HG03135 (cell line): ENCODE data around the gene COL5A1.
"Not testable (repeated sequence)": the region's sequence is repeated elsewhere in the genome, so short reads cannot be mapped to it uniquely, and the experiment has no call there.

Experiments
- ATAC-seq: cut with Tn5 transposase; IDR thresholded peaks from one replicate; pipeline ENCODE4 v1.9.1; 2021; ENCODE audit warnings: mild to moderate bottlenecking, moderate library complexity; ENCODE audit not compliant: unreplicated experiment

COL5A1 gene

GRCh38 chr9:134844821-134845220 lies 203.2 kb downstream of the COL5A1 start:
- ATAC-seq: no peak

DNA sequence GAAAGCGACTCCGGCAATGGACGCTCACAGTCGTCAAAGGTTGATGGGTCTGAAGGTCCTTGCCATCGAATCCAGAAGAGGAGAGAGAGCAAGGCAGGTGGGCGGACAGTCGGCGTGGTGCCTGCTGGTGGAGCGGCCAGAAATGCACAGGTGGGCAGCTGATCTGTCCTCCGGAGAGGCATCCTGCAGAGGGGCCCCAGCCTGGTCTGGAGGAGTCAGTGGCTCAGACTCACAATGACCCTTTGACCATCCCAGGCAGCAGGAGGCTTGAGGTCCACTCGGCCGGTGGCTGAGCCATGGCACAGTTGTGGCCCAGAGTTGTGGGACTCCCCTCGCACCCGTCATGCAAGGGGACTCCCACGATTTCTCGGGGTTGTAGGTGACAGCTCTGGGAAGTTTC lies 204.6 kb downstream of the COL5A1 start:
- no peak for ATAC-seq

- ATAC-seq: no peak
Observed at GRCh38 chr9:134846699-134847098, 205.1 kb downstream of the COL5A1 start.

GRCh38 chr9:134847138-134847537 lies 205.5 kb downstream of the COL5A1 start:
- ATAC-seq: no peak

DNA sequence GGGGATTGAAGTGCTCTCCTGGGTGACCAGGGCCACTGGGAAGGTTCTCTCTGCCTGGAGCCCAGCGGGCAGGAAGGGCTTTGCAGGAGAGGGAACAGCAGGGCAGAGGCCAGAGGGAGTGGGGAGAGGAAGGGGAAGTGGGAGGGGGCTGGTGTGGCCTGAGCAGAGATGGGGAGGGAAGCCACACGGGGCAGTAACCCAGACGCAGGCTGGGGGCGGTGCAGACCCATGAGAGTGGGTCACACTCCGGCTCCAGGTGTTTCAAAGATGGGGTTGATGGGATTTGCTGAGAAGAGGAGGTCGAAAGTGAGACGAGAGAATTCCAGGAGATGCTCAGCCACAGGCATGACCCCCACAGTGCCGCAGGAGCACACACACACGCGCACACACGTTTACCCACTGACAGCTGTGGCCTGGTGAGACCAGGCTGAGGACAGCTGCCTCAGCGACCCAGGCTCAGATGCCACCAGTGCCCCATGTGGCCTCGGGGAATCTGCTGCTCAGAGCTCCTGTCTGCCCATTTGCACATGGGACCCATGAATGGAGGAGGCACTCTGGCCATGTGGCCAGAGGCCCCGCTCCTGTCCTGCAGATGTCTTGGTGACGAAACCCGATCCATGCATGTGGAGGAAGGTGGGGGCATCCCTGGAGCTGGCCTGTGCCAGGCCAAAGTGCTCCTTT lies 206.3 kb downstream of the COL5A1 start:
- no peak for ATAC-seq

DNA sequence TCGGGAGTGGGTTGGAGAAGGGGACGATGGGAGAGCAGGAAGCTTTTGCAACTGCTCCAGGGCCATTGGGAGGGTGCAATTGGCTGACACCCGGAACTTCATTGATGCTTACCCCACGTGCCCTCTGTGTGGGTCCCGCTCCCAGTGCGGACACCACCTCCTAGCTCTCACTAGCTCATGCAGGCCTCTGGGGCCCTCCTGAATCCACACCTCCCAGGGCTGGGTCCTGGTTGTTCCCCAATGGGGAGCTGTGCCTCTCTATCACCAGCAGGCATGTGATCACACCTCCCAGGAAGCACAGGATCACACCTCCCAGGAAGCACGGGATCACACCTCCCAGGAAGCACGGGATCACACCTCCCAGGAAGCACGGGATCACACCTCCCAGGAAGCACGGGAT lies 206.9 kb downstream of the COL5A1 start:
- ATAC-seq: no peak

GRCh38 chr9:134850611-134851010 lies 209.0 kb downstream of the COL5A1 start:
- ATAC-seq: no peak

- no peak for ATAC-seq
Observed at GRCh38 chr9:134851020-134851419, 209.4 kb downstream of the COL5A1 start.

- no peak for ATAC-seq
Observed at GRCh38 chr9:134852906-134853654, 211.5 kb downstream of the COL5A1 start.

- ATAC-seq: no peak
Observed at GRCh38 chr9:134853893-134854292, 212.3 kb downstream of the COL5A1 start.

- no peak for ATAC-seq
Observed at GRCh38 chr9:134854541-134854981, 213.0 kb downstream of the COL5A1 start.

DNA sequence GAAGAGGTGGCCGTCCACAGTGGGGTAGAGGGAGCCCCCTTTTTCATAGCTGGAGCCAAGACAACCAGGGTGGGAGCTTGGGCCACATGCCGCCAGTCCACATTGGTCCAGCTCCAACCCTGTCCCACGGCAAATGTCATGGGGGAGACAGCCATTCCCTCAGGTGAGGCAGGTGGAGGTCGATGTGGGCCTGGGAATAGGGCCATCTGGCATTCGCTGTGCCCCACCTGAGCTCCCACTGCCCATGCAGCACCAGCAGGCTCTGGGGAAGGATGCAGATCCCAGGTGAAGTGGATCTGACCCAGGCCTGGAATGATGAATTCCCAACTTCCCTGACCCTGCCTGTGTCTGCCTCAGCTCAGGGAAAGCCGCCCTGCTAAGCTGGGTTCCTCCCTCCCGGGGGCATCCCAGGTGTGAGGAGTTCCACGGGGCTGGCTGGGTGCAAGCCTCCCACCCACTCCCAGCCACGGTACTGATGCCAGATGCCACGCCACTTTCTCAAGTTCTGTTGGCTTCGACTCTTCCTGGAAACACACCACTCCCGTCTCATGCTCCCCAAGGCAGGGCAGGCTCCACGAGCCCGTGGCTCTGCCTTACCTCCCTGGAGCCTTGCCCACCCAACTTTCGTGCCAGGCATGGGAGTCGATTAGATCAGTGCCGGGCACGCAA lies 213.8 kb downstream of the COL5A1 start:
- ATAC-seq: no peak

DNA sequence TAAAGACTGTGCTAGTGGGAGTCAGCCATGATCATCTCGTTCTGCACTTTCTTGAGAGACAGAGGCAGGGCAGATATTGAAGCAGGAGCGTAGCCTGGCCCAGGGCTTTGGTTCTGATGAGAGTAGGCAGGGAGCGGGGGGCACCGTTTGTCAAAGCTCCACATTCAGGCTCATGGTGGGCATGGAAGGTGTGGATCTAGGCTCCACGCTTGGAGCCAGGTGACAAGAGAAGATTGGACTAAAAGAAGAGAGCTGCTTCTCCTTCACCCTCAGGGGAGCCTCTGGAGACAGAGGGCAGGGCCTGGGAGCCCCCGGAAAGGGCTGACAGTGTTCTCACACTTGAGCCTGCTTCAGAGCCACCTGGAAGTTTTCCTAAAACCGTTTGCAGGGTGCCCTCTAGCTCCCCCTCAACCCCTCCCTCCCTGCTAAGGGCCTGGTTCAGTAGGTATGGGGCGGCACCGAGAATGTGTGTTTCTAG lies 214.3 kb downstream of the COL5A1 start:
- no peak for ATAC-seq

DNA sequence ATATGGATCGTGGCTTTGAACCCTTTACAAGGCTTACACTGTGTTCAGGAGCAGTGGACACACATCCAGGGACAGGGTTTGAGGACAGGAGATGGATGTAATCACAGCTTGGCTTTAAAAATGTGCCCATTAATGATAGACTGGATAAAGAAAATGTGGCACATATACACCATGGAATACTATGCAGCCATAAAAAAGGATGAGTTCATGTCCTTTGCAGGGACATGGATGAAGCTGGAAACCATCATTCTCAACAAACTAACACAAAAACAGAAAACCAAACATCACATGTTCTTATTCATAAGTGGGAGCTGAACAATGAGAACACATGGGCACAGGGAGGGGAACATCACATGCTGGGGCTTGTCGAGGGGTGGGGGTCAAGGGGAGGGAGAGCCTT lies 215.8 kb downstream of the COL5A1 start:
- ATAC-seq: not testable (repeated sequence)

DNA sequence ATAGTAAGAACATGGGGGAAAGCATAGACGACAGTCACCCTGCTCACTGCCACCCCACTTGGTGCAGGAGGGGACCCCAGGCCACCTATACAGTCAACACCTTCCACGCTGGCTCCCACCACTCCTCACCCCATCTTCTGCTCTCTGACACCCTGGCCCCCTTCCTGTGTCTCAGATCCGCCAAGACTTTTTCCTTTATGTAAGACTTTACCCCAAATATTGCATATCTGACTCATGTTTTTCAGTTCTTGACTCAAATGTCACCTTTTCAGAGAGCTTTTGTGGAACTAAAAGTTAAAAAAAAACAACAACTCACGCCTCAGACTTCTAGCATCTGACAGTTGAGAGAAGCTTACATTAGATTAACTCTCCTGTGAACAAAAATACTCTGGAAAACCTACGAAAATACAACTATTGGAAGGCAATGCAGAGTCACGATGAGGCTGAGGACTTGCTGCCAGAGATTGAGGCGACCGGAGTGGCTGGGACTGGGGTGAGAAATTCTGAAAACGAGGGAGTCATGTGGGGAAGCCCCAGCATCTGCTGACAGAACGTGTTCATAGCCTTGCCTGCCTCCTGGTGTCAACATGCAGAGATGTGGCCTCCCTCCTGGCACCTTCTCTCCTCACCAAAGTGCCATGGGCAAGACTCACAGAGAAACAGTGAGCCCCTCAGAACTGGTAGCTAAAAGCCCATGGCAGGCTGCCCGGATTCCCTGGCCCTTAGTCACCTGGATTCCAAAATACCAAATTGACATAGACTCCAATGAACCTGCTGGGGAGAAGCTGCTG lies 216.6 kb downstream of the COL5A1 start:
- ATAC-seq: peak; percentile 73

DNA sequence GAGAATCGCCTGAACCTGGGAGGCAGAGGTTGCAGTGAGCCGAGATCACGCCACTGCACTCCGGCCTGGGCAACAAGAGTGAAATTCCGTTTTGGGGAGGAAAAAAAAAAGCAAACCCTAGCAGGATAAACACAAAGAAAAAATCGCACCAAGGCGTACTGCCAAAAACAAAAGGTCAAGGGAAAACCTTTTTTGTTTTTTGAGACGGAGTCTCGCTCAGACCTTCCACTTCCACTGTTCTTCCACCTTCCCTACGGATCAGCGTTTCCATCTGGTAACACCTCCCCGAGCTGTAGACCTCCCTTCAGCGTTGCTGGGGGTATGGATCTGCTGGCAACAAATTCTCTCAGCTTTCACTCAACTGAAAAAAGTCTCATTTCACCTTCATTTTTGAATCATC lies 218.9 kb downstream of the COL5A1 start:
- no peak for ATAC-seq

- no peak for ATAC-seq
Observed at GRCh38 chr9:134861595-134862334, 220.2 kb downstream of the COL5A1 start.

DNA sequence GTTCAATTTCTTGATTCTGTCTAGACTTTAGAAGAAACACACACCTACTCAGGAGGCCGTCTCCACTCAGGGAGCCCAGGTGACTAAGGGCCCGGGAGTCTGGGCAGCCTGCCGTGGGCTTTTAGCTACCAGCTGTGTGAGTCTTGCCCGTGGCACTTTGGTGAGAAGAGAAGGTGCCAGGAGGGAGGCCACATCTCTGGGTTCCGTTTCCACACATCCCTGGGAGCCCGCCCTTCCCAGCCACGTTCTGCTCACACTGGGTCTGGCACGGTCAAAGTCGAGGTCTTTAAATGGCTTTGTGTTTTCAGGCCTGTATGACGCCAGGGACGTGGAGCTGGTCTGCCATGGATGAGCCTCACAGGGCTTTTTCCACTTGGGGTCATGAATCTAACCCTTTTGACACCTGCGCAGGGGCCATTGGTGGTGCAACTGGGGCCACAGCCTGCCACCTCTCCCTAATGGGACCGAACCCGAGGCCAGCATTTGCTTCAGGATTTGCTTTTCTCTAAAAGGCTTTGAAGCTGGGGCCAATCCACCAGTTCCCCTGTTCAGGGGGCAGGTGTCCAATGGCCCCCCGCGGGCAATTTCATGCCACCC lies 221.8 kb downstream of the COL5A1 start:
- ATAC-seq: no peak

- ATAC-seq: no peak
Observed at GRCh38 chr9:134863941-134864820, 222.6 kb downstream of the COL5A1 start.
